HAP-1 (cell line): ENCODE results near the gene TTC34.

ENCODE experiments used
- DNase-seq, 2 experiments: peaks; one replicate each; pipeline ENCODE4 v3.0.0-alpha.2; 2016 to 2020; ENCODE audit warnings: low spot score in 2 of 2
- H3K27me3 ChIP-seq: fragments of 250-450 bp; sonication (Bioruptor Pico); 2 replicates; pipeline ENCODE4 v1.5.1; 2020; ENCODE audit warnings: low read depth, mild to moderate bottlenecking, moderate library complexity
- H3K36me3 ChIP-seq: fragments of 250-450 bp; sonication (Bioruptor Pico); replicated peaks from 2 replicates; pipeline ENCODE4 v1.5.1; 2020; ENCODE audit warnings: mild to moderate bottlenecking
- H3K4me1 ChIP-seq: fragments of 250-450 bp; sonication (Bioruptor Pico); 2 replicates; pipeline ENCODE4 v1.5.1; 2020; ENCODE audit warnings: mild to moderate bottlenecking
- H3K4me3 ChIP-seq: fragments of 250-450 bp; sonication (Bioruptor Pico); 2 replicates; pipeline ENCODE4 v1.5.1; 2020; ENCODE audit warnings: mild to moderate bottlenecking, moderate library complexity
- H3K9me3 ChIP-seq: fragments of 250-450 bp; sonication (Bioruptor Pico); 2 replicates; pipeline ENCODE4 v1.5.1; 2020; ENCODE audit warnings: mild to moderate bottlenecking, moderate library complexity
- in situ Hi-C: fragments of 300-500 bp; cut with MboI; formaldehyde crosslinking; loops from 3 replicates; pipeline ENCODE4 v1.14.3; 2020; ENCODE audit warnings: low sequenced_read_pairs, inconsistent platforms, mixed read lengths

TTC34 gene

DNA sequence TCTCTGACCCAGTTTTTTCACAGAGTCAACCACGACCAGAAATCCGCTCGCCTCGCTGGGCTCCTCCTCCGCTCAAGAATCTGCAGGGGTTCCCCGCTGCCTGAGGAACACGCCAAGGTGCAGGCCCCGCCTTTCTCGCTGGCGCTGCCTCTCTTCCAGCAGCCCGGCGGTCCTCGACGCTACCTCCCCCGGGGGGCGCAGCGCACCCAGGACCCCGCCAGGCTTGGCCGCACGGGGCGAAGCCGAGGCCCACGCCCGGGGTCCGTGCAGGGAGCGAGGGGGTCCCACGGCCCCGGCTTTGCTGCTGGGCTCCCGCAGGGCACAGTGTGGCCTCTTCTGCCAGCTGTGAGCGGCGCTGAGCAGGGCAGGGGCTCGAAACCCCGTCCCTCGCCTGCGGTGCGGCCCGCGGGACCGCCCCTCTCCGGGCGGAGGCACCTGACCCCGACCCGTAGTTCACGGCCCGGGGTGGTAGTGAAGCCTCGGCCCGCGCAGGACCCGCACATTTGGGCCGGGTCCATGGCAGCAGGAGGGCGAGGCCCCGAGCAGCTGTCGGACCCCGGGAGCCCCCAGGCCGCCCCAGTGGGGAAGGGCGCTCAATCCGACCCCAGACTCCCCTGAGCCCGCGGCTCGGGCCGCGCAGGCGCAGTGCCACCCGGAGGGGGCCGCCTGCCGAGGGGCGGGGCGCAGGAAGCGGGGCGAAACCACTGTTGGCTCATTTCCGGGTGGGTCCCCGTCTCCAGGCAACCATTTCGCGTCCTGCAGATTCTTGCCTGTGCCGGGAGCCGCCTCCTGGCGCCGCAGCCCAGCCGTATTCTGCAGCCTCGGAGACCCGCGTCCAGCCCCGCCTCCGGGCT lies 158.7 kb downstream of the TTC34 start:
- peak; percentile 92 to 96 for DNase-seq

GRCh38 chr1:2642131-2642559 lies 159.3 kb downstream of the TTC34 start:
- H3K27me3 ChIP-seq, result no peaks in the 10 kb centered on the region
- no peak for DNase-seq
- peak overlapping the region; percentile 71 for H3K4me3 ChIP-seq
- no peaks in the 10 kb centered on the region; the same call in 1 of the 2 replicates for H3K4me1 ChIP-seq
- in situ Hi-C loops, result no loop called here
- H3K36me3 ChIP-seq, result no peaks in the 10 kb centered on the region
- peaks cover 13% of the 10 kb centered on the region for H3K9me3 ChIP-seq

More for the DNA sequence above, 158.7 kb downstream of the TTC34 start:
- Histone ChIP-seq H3K36me3 (no peaks in the 10 kb centered on the region), H3K27me3 (no peaks in the 10 kb centered on the region), H3K4me3 (peak overlapping the region; percentile 71), H3K4me1 (no peaks in the 10 kb centered on the region; the same call in 1 of the 2 replicates), H3K9me3 (peaks cover 15% of the 10 kb centered on the region)
- in situ Hi-C loops, result no loop called here

GRCh38 chr1:2641381-2642130 lies 159.9 kb downstream of the TTC34 start:
- peak overlapping the region; percentile 71 for H3K4me3 ChIP-seq
- in situ Hi-C loops, result no loop called here

GRCh38 chr1:2640626-2641025 lies 160.9 kb downstream of the TTC34 start:
- in situ Hi-C loops, result no loop called here
- Histone ChIP-seq H3K27me3 (no peaks in the 10 kb centered on the region), H3K4me3 (no peak overlapping the region), H3K36me3 (no peaks in the 10 kb centered on the region), H3K9me3 (peaks cover 10% of the 10 kb centered on the region), H3K4me1 (no peaks in the 10 kb centered on the region; the same call in 1 of the 2 replicates)
- no peak for DNase-seq

More at GRCh38 chr1:2641381-2642130, 159.9 kb downstream of the TTC34 start:
- Histone ChIP-seq H3K9me3 (peaks cover 13% of the 10 kb centered on the region), H3K27me3 (no peaks in the 10 kb centered on the region), H3K36me3 (no peaks in the 10 kb centered on the region), H3K4me1 (no peaks in the 10 kb centered on the region; the same call in 1 of the 2 replicates)
- DNase-seq, result peak in 1 of 2 experiments; percentile 8

GRCh38 chr1:2639607-2640521 lies 161.6 kb downstream of the TTC34 start:
- no peak for DNase-seq
- no peaks in the 10 kb centered on the region; the same call in 1 of the 2 replicates for H3K4me1 ChIP-seq
- H3K4me3 ChIP-seq, result no peak overlapping the region
- peaks cover 10% of the 10 kb centered on the region for H3K9me3 ChIP-seq
- H3K36me3 ChIP-seq, result no peaks in the 10 kb centered on the region
- H3K27me3 ChIP-seq, result no peaks in the 10 kb centered on the region
- in situ Hi-C loops, result no loop called here

DNA sequence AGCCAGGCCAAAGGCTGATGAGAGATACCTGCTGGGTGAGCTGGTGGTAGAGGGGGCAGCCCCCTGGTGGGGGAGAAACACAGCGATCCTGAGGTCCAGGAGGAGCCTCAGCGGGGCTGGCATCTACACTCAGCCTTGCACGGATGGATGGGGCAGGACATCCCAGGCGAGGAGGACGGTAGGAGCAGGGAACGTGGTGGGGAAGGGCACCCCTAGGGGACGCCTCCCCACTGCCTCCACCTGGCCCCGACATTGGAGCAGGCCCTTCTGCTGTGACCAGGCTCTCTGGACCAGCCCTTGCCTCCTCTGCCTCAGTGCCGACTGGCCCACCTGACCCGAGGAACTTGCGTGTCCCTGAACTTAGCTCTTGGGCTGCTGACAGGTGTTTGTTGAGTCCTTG lies 162.3 kb downstream of the TTC34 start:
- in situ Hi-C loops, result no loop called here

DNA sequence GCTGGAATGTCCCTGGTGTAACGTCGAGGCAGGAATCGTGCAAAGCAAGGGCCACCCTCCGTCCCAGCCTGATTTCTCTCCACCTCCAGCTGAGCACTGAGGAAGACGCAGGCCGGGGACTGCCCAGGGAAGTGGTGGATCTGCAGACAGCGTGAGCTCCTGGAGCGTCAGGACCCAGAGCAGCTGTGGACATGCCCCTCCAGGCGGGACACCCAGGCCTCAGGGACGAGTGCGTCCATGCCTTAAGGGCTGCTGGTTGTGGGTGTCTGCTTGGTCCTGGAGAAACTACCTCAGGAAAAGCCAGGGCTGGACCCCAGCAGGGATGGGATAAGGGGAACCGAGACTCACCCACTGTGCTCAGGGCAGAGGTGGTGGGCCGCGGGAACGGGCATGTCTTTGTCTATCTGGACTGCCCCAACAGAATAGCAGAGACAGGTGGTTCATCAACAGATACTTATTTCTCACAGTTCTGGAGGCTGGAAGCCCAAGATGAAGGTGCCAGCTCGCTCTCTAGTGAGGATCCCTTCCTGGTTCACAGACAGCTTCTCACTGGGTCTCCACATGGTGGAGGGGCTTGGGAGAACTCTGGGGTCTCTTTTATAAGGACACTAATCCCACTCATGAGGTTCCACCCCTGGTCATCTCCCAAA lies 162.9 kb downstream of the TTC34 start:
- H3K9me3 ChIP-seq, result peaks cover 10% of the 10 kb centered on the region
- H3K4me3 ChIP-seq, result no peak overlapping the region
- in situ Hi-C loops, result no loop called here
- no peaks in the 10 kb centered on the region for H3K36me3 ChIP-seq
- no peaks in the 10 kb centered on the region; the same call in 1 of the 2 replicates for H3K4me1 ChIP-seq
- DNase-seq, result no peak
- no peaks in the 10 kb centered on the region for H3K27me3 ChIP-seq

More for the DNA sequence above, 162.3 kb downstream of the TTC34 start:
- no peak for DNase-seq
- peaks cover 10% of the 10 kb centered on the region for H3K9me3 ChIP-seq
- H3K4me1 ChIP-seq, result no peaks in the 10 kb centered on the region; the same call in 1 of the 2 replicates
- no peaks in the 10 kb centered on the region for H3K27me3 ChIP-seq
- no peaks in the 10 kb centered on the region for H3K36me3 ChIP-seq
- H3K4me3 ChIP-seq, result no peak overlapping the region

DNA sequence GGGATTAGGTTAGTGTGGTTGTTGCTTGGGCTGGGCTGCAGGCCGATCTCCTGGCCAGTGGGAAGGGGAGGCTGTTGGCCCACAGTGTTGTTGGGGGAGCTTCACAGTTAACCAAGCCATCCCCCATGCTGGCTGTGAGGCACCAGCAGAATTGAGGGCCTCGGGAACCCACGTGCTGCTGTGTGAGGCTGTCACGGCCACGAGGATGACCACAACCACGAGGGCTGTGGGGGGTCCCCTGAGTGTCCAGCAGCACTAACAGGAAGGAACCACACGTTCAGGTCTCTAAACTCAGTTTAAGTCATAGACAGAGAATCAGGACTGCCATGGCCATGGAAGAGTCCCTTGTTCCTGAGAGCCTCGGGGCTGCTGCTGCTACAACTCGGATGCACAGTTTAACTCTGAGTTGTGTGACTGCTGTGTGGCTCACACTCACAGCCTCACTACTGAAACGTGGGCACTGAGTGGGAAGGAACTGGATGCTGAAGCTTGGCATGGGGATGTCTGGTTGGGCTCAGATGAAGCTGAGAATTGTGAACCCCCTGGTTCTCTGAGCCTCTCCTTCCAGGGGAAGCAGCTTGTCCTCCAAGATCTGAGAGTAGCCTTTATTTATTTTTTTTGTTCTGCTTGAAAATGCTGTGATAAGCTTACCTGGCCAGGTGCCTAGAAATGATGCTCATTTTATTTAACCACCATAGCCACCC lies 163.9 kb downstream of the TTC34 start:
- Histone ChIP-seq H3K9me3 (peaks cover 10% of the 10 kb centered on the region), H3K36me3 (no peaks in the 10 kb centered on the region), H3K4me3 (no peak overlapping the region), H3K4me1 (no peaks in the 10 kb centered on the region; the same call in 1 of the 2 replicates), H3K27me3 (no peaks in the 10 kb centered on the region)
- in situ Hi-C loops, result no loop called here
- DNase-seq, result no peak

GRCh38 chr1:2636733-2637132 lies 164.8 kb downstream of the TTC34 start:
- in situ Hi-C loops, result no loop called here
- no peak for DNase-seq

GRCh38 chr1:2635361-2636010 lies 166.0 kb downstream of the TTC34 start:
- DNase-seq, result no peak
- no peaks in the 10 kb centered on the region for H3K36me3 ChIP-seq
- H3K4me1 ChIP-seq, result no peaks in the 10 kb centered on the region
- no peak overlapping the region for H3K4me3 ChIP-seq
- in situ Hi-C loops, result no loop called here
- no peaks in the 10 kb centered on the region for H3K27me3 ChIP-seq
- peaks cover 10% of the 10 kb centered on the region for H3K9me3 ChIP-seq

More at GRCh38 chr1:2636733-2637132, 164.8 kb downstream of the TTC34 start:
- Histone ChIP-seq H3K27me3 (no peaks in the 10 kb centered on the region), H3K4me1 (no peaks in the 10 kb centered on the region), H3K36me3 (no peaks in the 10 kb centered on the region), H3K4me3 (no peak overlapping the region), H3K9me3 (peaks cover 10% of the 10 kb centered on the region)

DNA sequence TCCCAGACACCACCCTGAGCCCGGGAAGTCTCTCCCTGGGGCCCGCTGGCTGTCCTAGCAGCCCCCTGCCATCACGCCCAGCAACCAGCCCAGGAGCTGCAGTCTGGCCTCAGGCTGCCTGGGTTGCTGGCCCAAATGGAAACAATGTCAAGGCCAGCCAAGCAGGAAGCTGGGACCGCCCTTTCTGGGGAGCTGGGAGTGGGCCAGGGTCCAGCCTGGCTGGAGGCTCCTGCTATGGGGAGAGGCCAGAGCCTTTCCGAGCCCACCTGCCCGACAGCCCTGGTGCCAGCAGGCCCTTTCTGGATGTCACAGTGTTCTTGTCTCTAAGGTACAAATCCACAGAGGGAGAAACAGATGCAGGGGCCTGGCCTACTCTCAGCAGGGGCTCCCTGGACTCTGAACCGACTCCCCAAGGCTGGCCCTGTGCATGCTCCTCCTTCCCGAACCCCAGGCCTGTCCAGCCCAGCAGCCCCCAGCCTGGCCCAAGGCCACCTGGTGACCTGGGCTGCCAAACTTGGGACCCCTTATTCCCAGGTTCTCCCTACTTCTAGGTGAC lies 167.5 kb downstream of the TTC34 start:
- Histone ChIP-seq H3K4me3 (no peak overlapping the region), H3K9me3 (peaks cover 10% of the 10 kb centered on the region), H3K4me1 (no peaks in the 10 kb centered on the region), H3K27me3 (peaks cover 12% of the 10 kb centered on the region), H3K36me3 (no peaks in the 10 kb centered on the region)
- DNase-seq, result no peak
- in situ Hi-C loops, result no loop called here
